ENCODE measurements around the gene PPFIBP2.

DNA sequence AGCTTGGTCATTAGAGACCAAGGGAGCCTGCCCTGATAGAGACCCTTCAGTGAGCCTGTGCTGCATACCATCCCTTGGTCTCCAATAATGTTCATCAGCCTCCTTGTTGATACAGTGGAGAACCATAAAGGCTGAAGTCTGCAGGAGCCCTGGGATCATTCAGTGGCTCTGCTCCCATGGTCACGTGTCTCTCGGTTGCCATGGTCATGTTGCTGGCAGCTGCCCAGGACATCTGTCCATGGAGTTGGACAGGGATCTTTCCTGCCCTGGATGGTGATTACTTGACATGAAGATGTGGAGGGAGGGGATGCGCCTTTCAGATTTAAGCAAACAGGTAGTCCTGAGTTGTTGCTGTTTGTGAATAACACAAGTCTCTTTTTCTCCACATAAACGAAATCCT, 121.3 kb downstream of the PPFIBP2 start:
- TF ChIP-seq EZH2 (IDR thresholded peaks at IDR 0.05) = no peak
- TF ChIP-seq, protein P1, sequence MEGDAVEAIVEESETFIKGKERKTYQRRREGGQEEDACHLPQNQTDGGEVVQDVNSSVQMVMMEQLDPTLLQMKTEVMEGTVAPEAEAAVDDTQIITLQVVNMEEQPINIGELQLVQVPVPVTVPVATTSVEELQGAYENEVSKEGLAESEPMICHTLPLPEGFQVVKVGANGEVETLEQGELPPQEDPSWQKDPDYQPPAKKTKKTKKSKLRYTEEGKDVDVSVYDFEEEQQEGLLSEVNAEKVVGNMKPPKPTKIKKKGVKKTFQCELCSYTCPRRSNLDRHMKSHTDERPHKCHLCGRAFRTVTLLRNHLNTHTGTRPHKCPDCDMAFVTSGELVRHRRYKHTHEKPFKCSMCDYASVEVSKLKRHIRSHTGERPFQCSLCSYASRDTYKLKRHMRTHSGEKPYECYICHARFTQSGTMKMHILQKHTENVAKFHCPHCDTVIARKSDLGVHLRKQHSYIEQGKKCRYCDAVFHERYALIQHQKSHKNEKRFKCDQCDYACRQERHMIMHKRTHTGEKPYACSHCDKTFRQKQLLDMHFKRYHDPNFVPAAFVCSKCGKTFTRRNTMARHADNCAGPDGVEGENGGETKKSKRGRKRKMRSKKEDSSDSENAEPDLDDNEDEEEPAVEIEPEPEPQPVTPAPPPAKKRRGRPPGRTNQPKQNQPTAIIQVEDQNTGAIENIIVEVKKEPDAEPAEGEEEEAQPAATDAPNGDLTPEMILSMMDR (IDR thresholded peaks at IDR 0.05) = no peak

Measured in neural progenitor cell (in vitro differentiated cells).